Fibroblast of peridontal ligament (primary cell): ENCODE measurements around the gene GLG1.
"Not testable (repeated sequence)": the region's sequence is repeated elsewhere in the genome, so short reads cannot be mapped to it uniquely, and the experiment has no call there.

Experiments
- DNase-seq: peaks from one replicate; pipeline ENCODE4 v3.0.0-alpha.2; 2010; ENCODE audit errors: extremely low read depth

Gene GLG1

GRCh38 chr16:74538801-74539200, 68.1 kb downstream of the GLG1 start:
- not testable (repeated sequence) for DNase-seq

GRCh38 chr16:74537746-74538145, 69.2 kb downstream of the GLG1 start:
- DNase-seq, result not testable (repeated sequence)

GRCh38 chr16:74534650-74535049, 72.3 kb downstream of the GLG1 start:
- DNase-seq, result peak; percentile 55

DNA sequence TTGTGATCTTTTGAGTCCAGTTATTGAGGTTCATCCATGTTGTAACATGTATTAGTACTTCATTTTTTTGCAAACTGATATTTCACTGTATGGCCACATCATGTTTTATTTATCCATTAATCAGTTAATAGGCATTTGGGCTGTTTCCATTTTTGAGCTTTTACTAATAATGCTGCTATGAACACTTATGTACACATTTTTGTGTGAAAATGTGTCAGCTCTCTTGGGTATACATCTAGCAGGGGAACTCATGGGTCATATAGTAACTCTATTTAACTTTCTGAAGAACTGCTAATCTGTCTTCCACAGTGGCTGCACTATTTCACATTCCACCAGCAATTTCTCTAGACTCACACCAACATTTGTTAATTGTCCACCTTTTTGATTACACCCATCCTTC, 82.0 kb downstream of the GLG1 start:
- DNase-seq, result no peak

GRCh38 chr16:74524117-74524516, 82.8 kb downstream of the GLG1 start:
- no peak for DNase-seq

GRCh38 chr16:74523706-74524105, 83.2 kb downstream of the GLG1 start:
- DNase-seq, result not testable (repeated sequence)

DNA sequence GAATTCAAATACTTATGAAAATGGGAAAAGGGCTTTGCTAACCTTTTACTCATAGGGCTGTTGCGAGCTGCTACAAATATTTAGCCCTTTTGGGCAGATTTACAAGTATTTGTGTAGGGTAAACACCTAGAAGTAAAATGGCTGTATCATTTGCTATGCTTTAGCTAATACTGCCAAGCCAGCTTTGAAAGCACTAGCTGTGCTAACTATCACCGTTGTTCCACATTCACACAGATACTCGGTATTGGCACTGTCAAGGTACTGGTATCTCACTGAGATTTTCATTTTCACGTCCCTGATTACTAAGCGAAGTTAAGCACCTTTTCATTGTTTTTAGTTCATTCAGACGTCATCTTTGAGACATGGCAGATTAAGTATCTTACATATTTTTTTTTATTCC, 84.8 kb downstream of the GLG1 start:
- DNase-seq, result no peak

DNA sequence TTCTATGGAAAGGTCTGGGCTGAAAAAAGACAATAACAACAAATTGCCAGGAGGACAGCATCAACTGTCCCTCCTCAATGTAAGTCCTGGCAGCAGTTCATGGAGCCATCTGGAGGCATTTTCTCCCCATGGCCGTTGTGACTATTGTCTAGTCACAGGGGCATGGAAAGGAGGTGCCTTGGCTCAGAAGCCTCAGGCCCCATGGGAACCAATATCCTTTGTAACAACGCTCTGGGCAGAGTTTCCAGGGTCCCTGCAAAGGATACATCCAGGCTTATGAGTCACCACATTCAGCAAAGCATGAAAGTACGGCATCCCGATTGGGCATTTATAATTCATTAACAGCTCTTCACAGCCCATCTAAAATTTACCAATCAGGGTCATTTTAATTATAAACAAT, 85.2 kb downstream of the GLG1 start:
- peak; percentile 27 for DNase-seq

DNA sequence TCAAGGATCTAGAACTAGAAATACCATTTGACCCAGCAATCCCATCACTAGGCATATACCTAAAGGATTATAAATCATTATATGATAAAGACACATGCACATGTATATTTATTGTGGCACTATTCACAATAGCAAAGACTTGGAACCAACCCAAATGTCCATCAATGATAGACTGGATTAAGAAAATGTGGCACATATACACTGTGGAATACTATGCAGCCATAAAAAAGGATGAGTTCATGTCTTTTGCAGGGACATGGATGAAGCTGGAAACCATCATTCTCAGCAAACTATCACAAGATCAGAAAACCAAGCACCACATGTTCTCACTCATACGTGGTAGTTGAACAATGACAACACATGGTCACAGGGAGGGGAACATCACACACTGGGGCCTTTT, 88.0 kb downstream of the GLG1 start:
- DNase-seq, result not testable (repeated sequence)

GRCh38 chr16:74511961-74512360, 95.0 kb downstream of the GLG1 start:
- no peak for DNase-seq

DNA sequence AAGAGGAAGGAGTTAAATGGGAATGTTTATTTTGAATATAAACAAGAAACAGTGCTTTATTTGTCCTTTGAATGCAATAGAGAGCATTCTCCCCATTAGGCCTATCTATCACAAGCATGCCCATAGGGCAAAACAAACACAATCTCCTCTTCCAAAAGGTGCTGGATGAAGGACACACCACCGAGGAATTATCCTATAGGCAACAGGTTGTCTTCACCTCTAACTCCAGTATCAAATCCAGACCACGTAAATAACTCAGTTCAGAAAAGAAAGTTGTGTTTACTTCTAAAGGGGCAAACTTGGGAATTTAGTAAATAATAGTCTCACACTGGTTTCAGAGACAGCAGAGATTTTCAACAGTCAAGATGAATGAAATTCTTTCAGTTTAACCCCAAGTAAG, 101.9 kb downstream of the GLG1 start:
- no peak for DNase-seq

DNA sequence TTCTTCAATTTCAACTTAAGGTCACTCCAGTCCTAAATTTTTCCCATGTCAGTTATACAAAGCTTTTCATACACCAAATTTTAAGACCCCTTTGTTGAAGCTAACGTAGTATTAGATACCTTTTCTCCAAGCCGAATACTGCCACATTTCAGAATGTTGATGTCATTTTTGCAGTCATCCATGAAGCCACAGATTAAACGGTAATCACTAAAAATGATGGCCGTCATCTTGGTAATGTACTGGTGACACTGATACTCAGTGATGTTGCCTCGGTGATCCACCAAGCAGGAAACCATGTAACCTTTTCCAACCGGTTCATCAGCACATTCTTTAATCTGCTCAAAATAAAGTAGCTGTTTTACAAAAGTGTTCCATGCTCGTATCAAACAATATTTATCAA, 103.5 kb downstream of the GLG1 start:
- no peak for DNase-seq

DNA sequence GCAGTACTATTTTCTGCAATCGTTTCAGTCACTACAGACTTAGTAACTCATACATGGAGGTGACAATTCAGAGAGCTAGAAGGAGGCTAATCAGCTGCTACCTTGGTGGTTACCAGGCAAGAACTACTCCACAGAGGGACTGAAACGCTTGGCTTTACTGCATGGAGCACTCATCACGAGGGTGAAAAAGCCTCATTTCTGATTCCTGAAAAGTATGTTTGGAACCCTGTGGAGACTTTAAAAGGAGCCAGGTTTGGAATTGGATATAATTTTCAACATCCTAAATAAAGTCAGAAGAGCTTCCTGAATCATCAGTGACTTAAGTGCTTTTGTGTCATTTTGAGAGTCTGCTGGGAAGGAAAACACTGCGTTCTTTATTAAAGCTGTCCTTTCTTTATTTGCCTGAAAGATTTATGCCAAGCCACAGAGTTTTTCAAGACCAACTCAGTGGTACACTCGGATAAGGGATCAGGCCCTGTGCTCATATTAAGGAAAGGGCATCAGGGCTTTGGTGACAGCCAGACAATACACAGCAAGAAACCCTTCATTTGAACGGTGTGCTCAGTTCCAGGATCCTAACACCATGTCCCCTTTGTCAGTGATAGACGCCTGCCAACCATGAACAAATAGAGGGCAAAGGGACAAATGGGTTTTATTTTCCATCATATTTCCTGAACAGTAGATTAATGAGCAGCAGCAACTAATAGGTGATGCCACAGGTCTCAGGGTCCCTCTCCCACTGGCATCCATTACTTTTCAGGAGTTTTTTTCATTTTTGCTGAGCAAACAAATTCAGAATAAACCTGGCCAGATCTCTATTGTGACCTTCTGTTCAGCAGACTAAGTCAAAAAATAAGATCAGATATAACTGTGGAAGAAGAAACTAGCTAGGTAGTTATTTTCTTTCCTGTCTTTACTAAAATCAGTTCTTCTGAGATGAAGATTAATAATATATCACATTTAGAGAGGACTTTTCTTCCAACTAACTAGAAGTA, 105.1 kb downstream of the GLG1 start:
- peak; percentile 15 for DNase-seq

GRCh38 chr16:74500907-74501306, 106.0 kb downstream of the GLG1 start:
- no peak for DNase-seq

GRCh38 chr16:74499114-74499513, 107.8 kb downstream of the GLG1 start:
- no peak for DNase-seq

DNA sequence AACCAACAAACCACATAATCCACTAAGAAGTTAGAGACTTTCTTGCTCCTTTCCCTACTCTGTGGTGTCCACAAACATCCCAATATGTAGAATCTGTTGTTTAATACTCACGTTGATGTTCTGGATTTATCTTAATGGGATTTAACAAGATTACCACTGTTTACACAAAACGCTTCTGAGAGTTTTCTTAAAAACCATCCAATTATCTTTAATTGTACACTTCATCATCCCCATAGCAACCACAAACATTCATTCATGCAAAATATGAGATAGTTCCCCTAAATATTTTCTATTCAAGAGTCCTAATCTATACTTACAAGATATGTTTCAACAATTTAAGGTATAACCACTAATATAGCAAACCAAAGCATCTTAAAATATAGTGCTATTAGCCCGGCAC, 109.2 kb downstream of the GLG1 start:
- DNase-seq, result no peak

DNA sequence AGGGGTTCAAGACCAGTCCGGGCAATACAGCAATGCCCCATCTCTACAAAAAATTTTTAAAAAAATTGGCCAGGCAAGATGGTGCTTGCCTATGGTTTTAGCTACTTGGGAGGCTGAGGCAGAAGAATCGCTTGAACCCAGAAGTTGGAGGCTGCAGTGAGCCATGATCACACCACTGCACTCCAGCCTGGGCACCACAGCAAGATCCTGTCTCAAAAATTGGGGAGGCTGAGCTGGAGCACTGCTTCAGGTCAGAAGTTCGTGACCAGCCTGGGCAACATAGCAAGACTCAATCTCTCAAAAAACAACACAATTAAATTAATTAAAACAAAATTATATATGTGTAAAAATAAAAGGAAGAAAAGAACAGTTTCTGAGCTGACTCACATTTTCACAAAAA, 110.9 kb downstream of the GLG1 start:
- DNase-seq, result no peak

GRCh38 chr16:74492976-74493375, 113.9 kb downstream of the GLG1 start:
- no peak for DNase-seq

GRCh38 chr16:74487634-74488495, 119.0 kb downstream of the GLG1 start:
- no peak for DNase-seq

DNA sequence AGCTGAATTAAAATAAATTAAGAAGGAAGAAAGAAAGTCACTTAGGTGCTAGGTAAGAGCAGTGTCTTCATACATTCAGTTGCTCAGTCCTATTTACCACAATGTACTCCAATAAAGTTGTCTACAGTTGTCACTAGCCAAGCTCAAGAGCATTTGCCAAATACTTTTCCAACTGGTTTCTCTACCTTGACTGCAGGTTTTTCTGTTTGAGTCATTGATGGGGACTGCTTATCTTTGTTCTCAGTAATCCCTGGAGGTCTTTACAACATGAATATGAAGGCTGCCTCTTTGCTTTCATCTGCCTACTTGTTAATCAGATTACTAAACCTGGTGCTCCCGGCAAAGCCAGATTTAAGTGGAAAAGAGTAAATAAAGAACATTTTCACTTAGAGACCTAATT, 121.0 kb downstream of the GLG1 start:
- DNase-seq, result no peak

DNA sequence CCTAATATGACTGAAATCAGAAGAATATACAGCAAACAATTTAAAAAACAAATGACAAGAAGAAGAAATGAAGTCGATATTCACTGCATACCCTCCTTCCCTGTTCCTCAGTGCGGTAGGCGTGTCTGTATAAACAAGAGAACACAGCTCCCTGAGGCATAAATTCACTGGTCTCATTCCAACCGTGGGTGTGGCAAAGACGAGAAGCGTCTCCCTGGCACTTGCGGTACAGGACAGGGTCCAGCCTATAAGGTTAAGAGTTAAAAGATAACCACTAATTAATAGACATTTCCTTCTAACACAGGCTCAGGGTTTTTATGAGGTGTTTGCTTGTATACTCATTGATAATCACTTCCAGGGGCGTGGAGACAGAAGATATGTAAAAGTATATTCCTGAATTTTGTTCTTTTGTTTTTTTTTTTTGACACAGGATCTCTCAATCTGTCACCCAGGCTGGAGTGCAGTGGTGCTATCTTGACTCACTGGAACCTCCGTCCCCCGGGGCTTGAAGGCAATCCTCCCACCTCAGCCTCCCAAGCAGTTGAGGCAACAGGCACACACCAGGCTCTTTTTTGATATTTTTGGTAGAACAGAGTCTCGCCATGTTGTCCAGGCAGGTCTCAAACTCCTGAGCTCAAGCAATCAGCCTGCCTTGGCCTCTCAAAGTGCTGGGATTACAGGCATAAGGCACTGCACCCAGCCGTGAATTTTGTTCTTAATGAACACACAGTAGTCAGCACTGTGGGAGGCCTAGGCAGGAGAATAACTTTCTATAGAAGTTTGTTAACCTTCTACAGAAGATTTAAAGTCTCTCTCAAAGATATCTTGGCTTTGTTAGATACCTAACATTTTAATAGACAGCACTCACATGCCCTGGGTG, 126.5 kb downstream of the GLG1 start:
- peak; percentile 55 for DNase-seq

GRCh38 chr16:74477226-74477625, 129.7 kb downstream of the GLG1 start:
- DNase-seq, result no peak
